HG02970 (cell line): Measurements from ENCODE around the gene RNF212B.

Experiments
- ATAC-seq: cut with Tn5 transposase; IDR thresholded peaks from one replicate; pipeline ENCODE4 v1.9.1; 2021; ENCODE audit warnings: mild to moderate bottlenecking, moderate library complexity, moderate number of reproducible peaks; ENCODE audit not compliant: unreplicated experiment, low FRiP score

RNF212B gene

GRCh38 chr14:23310546-23310945 lies 72.8 kb downstream of the RNF212B start:
- no peak for ATAC-seq

GRCh38 chr14:23316300-23316699 lies 78.6 kb downstream of the RNF212B start:
- ATAC-seq: no peak

DNA sequence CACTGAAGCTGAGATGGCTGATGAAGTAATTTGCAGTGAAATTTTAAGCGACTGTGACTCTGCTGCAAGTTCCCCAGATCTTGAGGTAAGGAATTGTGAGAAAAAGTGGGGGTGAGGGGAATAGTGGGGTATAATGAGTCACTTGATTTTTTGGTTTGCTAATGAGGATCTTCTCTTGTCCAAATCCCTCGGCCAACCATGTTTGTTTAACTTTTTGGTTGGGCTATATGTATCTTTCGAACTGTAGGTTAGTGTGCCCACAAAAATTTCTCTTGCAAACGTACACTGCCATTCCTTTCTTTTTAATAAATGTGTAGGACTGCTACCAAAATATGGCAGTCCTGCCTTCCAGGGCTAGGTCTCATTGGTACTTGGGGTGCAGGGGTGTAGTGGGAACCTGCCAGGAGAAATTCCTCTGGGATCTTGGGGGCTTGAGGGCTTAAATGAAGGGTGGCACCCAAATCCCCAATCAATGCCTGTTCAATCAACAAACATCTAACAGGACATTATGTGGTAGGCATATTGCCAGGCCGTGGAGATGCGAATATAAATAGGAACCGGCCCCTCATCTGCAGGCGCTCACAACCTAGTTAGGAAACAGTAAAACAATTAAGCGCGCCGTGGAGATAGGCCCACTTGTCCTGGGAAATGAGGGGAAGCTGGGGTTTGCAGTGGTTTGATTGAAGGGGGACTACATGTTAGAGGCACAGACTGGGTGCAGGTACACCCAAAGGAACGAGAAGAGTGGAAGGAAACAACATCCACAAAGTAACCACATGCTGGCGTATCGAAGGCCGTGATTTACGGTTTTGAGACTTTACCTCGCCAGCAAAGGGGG lies 82.2 kb downstream of the RNF212B start:
- no peak for ATAC-seq

DNA sequence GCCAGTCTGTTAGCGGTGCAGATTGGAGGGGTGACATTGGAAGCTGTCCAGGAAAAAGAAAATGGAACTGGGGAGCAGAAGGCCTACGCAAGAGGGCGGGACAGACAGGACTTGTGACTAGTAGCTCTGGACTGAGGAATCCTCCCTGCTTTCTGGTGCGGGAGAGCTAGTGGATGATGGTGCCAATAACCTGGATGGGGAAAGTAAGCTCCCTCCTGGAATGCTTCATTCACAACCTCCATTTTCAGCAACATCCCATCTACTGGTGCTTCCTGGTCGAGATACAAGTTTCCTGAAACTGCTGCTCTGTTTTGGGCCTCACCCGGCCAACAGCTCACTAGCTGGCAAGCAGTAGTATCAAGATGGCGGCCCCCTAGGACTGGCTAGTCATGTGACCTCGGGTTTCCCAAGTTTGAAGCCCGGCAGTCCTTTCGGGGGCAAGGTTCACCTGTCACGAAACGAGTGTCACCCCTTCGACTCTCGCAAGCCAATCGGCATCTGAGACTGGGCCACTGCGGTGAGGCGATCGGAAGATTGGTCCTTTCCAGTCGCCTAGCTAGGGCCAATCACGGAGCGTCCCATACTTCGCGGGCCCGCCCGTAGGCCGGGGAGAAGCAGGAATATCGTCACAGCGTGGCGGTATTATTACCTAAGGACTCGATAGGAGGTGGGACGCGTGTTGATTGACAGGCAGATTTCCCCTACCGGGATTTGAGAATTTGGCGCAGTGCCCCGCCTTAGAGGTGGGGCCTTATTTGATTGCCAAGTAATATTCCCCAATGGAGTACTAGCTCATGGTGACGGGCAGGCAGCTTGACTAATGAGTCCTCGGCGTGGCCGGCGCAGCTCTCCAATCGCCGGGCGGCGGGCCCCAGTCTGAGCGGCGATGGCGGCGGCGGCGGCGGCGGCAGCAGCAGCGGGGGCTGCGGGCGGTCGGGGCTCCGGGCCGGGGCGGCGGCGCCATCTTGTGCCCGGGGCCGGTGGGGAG lies 83.1 kb downstream of the RNF212B start, which contains the start of gene PABPN1:
Gene PABPN1, plus strand, starts transcription at position 874 of the 988 bp plus-strand sequence. Its CDS starts 13 bp downstream, at position 887.
- peak; percentile 93 for ATAC-seq

DNA sequence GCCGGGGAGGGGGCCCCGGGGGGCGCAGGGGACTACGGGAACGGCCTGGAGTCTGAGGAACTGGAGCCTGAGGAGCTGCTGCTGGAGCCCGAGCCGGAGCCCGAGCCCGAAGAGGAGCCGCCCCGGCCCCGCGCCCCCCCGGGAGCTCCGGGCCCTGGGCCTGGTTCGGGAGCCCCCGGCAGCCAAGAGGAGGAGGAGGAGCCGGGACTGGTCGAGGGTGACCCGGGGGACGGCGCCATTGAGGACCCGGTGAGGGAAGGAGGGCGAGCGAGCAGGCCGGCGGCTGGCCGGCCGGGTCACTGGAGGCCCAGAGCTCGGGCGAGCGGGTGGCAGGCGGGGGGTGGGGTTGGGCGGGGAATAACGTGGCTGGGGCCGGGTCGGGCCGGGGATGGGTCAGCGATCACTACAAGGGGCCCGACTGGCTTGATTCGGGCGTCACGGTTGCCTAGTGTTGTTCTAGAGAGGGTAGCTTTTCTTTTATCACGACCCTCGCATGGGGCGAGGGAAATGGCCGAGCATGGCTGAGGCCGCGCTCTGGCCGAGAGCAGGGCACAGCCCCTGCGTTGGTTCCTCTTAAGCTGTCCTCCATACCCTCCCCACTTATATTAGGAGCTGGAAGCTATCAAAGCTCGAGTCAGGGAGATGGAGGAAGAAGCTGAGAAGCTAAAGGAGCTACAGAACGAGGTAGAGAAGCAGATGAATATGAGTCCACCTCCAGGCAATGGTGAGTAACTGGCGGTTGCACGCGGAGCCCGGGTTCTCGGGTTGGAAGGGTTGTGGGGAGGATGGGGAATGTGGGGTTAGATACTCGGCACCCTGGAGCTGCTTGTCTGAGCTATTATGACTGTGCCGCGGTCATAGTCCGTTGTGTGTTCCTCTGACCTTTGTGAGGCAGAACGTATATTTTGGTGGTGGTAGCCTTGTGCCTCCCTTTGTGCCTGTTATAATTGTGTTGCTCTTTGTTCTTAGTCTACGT lies 84.1 kb downstream of the RNF212B start:
- ATAC-seq: peak; percentile 12
